Loucy (cell line): ENCODE data around the gene SLC7A10.
A peak's percentile ranks its signal among the peaks of the same experiment; 100 is the strongest.

Source experiments
- EZH2phosphoT487 ChIP-seq: fragments of 200-600 bp; IDR thresholded peaks from 2 replicates; pipeline ENCODE4 v1.6.1; 2018; ENCODE audit warnings: antibody characterized with exemption, mild to moderate bottlenecking, moderate library complexity, borderline replicate concordance
- TF ChIP-seq, protein P1 (sequence below): fragments of 200-600 bp; sonication (generic); conservative IDR thresholded peaks from 2 replicates; pipeline ENCODE4 v1.5.1; 2014; ENCODE audit warnings: mild to moderate bottlenecking, antibody characterized with exemption, low read length

DNA sequence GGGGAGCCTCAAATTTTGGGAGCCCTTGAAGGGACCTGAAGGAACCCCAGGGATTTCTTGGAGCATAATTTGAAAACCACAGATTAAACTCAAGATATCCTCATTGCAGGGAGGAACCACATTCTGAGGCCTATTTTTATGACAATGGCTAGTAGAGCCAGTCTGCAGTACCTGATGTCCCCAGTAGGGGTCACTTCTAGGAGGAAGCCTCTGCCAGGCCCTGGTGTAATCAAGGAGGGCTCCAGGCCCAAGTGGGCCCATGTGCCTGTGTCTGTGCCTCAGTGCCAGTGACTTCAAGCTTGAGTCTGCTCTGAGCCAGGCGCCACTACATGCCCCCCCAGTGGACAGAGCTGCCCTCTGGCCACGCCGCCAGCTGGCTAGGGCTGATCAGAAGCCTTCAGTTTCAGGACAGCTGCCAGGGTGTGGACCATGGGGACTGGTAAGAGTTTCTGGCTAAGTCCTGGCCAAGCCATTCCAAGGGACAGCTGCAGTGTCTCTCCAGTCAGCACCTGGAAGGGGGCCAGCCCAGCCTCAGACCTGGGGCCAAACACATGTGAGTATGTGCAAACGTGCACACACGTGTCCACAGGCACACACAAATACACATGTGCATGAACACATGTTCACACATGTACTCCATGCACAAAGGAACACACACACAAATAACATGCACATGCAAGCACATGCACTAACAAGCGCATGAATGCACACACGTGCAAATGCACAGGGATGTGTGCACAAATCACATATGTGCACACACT lies 20.5 kb upstream of the SLC7A10 start:
- TF ChIP-seq, protein P1, sequence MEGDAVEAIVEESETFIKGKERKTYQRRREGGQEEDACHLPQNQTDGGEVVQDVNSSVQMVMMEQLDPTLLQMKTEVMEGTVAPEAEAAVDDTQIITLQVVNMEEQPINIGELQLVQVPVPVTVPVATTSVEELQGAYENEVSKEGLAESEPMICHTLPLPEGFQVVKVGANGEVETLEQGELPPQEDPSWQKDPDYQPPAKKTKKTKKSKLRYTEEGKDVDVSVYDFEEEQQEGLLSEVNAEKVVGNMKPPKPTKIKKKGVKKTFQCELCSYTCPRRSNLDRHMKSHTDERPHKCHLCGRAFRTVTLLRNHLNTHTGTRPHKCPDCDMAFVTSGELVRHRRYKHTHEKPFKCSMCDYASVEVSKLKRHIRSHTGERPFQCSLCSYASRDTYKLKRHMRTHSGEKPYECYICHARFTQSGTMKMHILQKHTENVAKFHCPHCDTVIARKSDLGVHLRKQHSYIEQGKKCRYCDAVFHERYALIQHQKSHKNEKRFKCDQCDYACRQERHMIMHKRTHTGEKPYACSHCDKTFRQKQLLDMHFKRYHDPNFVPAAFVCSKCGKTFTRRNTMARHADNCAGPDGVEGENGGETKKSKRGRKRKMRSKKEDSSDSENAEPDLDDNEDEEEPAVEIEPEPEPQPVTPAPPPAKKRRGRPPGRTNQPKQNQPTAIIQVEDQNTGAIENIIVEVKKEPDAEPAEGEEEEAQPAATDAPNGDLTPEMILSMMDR: peak; percentile 75
- TF ChIP-seq EZH2phosphoT487: no peak
